Activated CD8-positive, alpha-beta memory T cell treated with anti-CD3 and anti-CD28 coated beads, Interleukin-2, amount 50 U/mL, for 24 hours (primary cell): ENCODE results near the gene MCF2L.

Experiments used
- DNase-seq: peaks from one replicate; pipeline ENCODE4 v3.0.0-alpha.2; 2020; ENCODE audit errors: extremely low read depth

MCF2L gene

DNA sequence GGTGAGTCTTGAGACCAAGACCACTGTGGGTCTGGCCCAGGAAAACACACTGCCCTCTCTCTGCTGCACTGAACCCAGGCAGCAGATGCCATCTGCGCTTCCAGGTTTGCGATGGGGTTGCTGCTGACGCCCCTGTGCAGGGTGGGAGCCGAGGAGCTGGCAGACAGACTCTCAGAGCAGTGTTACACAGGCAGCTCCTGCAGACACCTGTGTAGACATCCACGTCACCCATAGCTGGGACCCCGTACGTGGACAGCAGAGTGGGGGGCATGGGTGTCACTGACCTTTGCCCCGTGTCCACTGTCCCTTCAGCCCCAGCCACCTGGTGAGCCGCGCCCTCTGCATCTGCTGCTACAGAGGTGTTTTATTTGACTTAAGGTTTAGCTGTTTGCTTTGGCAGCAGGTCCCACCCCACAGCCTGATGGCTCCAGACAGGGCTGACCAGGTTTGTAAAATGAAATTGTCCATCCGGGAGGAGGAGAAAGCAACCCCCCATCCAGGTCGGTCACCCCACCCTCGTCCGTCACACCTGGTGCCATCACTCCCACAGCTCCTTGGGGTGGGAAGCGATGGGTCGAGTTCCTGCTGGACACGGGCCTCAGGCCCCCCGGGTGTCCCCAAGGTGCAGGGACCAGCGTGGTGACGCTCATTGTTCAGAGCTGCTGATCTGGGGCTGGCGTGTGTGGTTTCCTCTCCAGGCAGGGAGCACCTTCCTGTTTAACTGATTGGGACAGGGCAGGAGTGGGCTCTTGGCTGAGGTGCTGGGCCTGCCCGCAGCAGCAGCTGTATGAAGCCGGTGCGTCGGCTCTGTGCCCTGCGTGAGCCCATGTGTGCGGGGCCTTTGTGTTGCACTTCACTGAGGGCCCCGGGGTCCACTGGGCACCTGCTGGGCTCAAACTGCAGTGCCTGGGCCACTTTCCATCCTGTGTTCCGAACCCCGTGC, 28.4 kb downstream of the MCF2L start:
- DNase-seq: no peak

DNA sequence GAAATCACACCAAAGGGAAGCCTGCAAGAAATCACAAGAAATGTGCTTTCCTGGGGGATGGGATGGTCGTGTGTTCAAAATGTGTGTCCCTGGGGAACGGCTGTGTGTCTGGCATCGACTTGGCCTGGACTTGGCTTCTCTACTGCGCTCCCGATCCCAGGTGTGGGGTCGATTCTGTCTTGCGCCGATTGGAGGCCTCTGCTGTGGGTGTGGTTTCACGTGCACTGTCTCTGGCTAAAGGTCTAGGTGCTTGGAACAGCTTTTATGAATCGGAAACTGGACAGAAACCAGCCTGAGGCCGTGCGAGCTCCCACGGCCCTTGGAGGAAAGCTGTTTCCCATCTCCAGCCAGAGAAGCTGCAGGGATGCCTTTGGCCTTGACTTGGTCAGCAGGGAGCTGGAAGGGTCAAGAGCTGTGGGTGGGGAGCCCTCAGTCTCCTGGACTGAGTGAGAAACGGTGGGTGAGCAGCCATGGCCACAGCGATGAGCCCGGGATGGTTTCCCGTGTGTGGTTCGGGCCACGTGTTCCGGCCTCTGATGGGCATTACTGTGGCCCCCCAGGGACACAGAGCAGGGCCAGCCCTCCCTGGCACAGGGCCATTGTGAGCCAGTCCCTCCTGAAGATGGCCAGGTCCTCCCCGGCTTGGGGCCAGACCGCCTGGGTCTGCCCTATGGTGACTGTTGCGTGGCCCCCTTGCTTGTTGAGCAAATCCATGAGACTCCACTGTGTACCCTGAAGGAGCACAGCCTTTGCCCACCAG, 29.7 kb downstream of the MCF2L start:
- DNase-seq: no peak

DNA sequence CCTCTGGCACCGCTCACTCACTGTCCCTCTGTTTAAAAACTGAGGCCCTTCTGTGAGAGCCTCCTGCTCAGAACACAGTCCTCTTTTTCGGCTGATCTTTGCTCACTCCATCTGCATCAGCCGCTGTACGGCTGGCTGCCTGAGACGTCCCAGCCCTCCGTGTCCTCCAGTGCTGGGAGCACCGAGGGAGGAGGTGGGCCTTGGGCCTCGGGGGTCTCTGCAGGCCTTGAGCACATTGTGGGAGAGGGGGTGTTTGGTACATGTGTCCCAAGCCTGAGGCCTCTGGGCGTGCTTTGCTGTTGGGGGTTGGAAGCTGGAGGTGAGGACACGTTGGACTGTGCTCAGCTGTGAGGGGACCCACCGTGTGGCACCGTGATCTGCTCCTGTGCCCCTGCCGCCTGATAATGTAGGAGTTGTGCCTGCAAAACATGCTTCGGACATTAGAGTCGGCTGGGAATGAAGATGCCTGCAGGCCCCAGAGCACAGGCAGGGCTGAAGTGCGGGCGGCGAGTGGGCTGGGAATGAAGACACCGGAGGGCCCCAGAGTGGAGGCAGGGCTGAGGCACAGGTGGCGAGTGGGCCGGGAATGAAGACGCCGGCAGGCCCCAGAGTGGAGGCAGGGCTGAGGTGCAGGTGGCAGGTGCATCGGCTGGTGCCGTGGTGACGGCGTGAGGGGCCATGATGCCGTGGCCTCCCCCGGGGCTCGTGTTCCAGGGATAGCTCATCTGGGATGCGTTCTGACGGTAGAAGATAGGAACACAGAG, 30.6 kb downstream of the MCF2L start:
- no peak for DNase-seq

DNA sequence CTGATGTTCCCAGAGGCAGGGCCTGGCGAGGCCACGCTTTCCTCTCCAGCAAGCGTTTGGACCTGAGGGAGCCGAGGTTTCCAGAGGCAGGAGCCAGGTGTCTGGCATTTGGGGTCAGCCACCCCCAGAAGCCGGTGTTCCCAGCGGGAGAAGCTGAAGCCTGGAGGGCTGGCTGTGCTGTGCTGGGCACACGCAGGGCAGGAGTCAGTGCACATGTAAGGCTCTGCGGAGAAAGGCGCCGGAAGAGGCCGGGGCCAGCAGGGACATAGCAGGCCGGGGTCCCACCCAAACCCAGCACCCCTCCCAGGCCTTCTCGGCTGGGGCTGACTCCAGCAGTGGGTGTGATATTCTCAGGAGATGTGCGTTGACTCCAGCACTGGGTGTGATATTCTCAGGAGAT, 31.6 kb downstream of the MCF2L start:
- DNase-seq: no peak

DNA sequence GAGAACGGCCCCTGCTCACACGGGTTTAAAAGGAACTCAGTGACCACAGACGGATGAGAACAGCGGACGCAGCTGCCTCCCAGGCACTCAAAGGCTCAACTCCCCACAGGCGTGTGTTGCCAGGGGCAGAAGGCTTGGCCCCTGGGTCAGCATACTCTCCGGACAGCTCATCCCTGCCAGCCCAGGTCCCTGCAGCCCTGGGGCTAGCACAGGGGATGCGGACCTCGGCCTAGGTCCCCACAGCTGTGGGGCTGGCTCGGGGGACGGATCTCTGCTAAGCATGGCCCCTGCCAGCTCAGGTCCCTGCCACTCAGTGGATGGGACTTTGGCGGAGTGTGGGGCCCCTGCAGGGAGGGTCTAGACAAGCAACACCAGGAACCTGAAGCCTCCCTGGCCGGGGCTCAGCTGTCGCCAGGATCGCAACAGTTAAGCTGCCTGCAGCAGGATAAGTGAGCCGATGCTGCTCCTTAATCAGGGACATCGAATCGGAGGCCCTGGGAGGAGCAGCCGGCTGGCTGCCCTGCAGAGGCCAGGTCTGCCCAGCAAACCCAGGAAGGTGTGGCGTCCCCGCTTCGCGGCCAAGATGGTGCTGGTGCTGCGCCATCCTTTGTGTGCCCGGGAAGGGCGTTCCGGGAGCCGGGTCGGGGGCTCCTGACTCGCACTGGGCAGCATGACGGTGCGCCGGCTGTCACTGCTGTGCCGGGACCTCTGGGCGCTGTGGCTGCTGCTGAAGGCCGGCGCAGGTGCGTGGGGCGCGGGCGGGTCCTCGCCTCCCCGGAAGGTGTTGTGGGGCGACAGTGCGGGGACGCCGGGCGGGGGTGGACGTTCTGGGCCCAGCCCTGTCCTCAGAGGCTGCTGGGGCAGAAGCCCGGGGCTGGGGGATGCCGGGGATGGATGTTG, 32.5 kb downstream of the MCF2L start:
- no peak for DNase-seq

DNA sequence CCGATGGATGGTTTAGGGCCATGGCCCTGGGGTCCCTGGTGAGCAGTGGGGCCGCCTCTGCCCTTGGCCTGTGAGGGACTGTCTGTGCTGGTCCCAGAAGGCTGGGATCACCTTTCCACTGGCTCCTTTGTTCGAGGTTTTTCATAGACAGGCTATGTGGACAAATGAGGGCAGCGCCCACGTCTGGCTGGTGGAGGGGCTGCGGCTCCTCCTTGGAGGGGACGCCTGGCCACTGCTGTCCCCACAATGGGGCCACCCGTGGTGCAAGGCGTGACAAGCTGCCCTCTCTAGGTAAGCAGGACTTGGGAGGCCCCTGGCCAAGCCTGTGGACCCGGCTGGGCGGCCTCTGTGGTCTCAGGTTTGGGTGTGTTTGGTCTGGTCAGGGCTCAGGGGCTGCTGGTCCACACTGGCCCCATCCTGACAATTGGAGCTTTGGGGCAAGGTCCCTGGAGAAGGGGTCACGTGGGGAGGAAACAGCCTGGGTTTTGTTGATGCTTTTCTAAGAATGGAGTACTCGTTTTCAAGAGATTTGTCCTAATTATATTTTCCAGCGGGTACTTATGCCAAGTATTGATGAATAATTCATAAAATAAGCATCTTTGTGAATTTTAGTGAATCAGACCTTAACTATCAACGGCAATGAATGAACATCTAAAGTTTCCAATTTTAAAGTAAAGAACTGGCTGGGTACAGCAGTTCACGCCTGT, 33.3 kb downstream of the MCF2L start:
- no peak for DNase-seq

DNA sequence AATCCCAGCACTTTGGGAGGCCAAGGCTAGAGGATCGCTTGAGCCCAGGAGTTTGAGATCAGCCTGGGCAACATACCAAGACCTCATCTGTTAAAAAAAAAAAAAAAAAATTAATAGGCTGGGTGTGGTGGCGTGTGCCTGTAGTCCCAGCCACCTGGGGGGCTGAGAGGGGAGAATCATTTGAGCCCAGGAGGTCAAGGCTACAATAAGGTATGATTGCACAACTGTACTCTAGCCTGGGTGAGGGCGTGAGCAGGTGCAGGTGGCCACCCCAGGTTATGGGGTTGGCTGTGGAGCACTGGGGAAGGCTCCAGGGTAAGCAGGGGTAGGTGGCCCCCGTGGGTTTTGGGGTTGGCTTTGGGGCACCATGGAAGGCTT, 33.9 kb downstream of the MCF2L start:
- no peak for DNase-seq

DNA sequence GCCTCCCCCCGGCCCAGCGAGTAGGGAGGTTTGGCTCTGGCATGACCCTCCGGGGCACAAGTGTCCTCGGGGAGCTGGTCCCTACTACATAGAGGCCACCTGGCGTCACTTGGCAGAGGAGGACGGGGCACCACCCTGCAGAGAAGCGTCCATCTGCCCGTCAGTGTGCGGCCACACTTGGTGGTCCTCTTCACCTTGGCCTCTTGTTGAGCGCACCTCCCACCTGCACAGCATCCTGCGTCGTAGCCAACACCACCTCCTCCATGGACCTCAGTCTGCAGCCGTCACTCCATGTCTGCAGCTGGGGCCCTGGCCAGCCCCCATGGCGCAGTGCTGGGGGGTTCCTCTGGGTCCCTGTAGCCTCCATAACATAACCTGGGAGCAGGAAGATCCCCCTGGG, 35.1 kb downstream of the MCF2L start:
- no peak for DNase-seq

DNA sequence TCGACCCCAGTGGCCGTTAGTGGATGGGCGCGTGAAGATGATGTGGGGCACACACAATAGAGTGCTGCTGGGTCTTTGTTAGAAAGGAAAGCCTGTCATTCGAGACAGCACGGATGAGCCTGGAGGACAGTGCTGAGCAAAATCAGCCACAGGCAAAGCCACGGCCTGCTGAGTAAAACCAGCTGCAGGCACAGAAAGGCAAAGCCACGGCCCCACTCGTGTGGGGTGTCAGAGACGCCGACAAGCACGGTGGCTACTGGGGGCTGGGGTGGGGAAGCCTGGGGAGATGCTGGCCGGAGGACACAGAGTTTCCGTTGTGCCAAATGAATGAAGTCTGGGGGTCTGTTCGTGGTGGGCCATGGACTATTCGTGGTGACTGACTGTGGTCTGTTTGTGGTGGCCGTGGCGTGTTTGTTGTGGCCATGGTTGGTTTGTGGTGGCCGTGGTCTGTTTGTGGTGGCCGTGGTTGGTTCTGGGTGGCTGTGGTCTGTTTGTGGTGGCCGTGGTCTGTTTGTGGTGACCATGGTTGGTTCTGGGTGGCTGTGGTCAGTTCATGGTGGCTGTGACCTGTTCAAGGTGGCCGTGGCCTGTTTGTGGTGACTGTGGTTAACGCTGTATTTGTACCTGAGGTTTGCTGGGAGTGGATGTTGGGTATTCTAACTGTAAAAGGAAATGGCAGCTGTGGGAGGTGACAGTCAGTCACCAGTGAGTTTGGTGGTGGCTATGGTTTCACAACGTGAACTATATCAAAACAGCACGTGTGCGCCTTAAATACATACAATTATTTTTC, 36.3 kb downstream of the MCF2L start:
- DNase-seq: no peak

DNA sequence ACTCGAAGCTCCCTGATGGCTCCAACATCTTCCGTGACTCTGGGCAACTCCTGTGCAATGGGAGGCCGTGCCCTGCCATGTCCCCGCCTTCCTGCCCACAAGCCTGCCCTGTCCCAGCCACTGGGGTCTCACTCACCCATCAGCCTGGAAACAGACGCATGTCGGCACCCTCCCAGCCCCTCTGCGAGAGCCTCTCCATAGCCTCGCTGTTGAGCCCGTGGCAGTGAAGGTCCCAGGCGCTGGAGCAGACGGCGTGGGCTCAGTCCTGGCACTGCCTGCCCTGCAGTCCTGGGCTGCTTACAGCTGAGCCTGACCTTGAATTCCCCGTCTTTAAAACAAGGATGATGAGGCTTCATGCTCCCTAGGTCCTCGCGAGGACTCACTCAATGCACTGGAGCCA, 37.0 kb downstream of the MCF2L start:
- no peak for DNase-seq

DNA sequence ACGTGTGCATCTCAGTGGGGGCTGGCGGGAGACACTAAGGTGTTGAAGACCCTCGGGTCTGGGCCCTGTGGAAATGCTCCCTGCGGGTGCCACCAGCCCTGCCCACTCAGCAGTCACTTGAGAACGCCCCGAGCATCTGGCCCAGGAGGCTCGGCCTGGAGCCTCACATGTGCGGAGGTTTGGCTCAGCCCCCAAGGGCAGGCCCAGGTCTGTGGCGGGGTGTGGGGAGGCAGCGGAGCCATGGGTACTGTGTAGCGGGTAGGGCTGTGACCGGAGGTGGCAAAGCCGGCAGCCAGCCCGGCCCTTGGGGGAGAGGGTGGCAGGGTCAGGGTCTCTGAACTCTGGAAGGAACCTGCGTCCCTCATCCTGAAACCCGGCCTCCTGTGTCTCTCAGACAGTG, 37.6 kb downstream of the MCF2L start:
- no peak for DNase-seq

DNA sequence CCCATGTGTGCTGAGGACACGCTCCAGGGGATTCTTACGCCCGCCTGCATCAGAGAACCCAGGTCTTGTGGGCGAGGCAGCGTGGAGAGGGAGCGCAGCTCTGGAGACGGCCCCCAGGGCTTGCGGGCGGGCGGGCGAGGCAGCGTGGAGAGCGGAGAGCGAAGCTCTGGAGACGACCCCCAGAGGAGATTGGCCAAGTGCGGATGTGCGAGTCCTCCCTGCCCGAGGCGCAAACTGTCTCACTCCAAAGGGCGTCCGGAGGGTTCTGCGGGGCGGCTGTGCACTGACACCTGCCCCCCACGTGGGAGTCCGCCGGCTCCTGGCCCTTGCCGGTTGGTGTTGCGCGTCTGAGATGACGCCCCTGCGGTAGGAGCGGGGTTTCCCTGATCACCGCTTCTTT, 39.8 kb downstream of the MCF2L start:
- no peak for DNase-seq

DNA sequence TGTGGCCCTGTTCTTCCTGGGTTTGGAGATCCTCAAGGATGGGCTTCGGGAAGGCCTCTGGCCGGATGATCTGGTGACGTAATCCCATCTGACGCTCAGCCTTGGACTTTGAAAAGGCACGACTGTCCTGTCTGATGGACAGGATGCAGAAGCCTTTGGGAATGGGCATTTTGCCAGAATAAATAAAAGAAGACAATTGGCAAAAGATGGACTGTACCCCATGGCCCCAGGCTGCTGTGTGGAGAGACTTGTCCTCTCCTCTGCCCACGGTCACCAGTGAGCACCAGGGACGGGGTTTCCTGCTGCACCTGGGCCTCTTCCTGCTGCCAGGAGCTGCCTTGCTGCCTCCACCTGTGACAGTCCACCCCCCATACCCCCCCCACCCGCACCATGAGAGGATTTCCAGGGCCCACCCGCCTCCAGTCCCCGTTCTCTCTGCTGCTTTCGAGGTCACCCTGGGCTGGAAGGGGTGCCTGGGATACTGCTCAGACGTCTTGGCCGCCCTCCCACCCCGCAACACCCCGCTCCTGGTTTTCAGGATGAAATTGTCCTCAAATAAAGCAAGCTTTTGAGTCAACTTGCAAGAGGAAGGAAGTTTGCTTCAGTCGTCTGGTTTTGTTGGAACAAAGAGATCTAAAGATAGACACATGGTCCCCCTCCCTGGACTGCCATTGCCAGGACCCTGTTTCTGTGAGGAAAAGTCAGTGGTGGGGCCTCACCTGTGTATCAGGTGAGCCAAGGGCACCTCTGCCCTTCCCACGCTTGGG, 40.9 kb downstream of the MCF2L start:
- DNase-seq: no peak

DNA sequence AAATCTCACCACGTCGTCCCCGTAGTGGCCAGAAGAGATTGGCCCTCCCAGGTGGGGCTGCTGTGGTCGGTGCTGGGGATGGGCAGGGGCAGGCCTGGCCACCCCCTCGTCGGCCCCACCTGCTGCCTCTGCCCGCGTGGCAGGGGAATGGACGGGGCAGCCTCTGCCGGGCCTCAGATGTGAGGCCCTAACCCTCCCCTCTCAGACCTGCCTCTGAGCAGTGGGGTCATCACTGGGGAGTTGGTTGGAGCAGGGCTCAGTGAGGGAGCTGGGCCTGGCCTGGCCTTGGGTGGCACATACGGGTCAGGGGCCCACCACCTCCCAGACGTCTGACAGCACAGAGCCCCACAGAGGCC, 41.5 kb downstream of the MCF2L start:
- DNase-seq: no peak

DNA sequence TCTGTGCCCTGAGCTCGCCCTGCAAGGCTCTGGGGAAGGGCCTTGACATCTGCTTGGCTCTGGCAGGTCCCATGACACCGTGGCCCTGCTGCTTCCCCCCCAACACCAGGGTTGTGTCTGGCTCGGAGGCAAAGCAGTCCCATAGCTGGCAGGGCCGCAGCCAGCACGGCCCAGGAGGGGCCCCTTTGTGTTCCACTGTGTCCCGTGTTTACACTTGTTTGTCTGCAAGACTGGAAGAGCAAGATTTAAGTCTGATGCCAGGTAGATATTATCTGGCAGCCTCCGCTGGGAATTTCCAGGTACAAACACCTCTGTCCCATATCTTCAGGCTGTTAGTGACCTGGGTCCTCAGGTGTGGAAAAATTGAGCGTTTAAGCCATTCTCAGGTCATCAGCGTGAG, 44.3 kb downstream of the MCF2L start:
- DNase-seq: no peak

DNA sequence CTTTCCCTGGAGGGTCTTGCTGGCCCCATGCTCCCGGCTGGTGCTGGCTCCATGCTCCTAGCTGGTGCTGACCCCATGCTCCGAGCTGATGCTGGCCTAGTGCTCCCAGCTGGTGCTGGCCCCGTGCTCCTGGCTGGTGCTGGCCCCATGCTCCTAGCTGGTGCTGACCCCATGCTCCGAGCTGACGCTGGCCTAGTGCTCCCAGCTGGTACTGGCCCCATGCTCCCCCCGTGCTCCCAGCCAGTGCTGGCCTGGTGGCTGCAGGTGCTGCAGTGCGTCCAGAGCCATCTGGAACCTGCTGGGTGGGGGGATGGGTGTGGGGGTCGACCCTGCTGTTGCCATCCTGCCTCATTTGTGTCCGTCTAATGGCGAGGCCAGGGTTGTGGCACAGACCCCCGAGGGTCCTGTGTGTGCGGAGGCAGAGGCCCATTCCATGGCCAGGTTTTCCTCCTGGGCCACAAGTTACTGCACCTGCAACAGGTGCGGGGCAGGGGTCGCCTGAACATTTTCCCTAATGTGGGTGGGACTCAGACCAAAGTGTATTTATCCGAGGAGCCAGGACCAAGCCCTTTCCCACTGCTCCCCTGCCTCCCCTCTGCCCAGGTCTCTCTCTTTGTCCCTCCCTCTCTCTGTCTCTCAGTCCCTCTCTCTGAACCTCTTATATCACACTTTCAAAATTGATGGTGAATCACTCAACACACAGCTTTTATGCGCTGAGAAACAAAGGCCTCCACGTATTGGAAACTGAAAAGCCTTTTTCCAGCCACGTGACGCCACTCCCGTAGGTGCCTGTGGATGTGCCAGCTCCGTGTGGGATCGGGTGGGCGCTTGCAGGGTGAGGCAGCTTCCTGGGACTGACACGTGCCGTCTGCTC, 45.1 kb downstream of the MCF2L start:
- DNase-seq: no peak

DNA sequence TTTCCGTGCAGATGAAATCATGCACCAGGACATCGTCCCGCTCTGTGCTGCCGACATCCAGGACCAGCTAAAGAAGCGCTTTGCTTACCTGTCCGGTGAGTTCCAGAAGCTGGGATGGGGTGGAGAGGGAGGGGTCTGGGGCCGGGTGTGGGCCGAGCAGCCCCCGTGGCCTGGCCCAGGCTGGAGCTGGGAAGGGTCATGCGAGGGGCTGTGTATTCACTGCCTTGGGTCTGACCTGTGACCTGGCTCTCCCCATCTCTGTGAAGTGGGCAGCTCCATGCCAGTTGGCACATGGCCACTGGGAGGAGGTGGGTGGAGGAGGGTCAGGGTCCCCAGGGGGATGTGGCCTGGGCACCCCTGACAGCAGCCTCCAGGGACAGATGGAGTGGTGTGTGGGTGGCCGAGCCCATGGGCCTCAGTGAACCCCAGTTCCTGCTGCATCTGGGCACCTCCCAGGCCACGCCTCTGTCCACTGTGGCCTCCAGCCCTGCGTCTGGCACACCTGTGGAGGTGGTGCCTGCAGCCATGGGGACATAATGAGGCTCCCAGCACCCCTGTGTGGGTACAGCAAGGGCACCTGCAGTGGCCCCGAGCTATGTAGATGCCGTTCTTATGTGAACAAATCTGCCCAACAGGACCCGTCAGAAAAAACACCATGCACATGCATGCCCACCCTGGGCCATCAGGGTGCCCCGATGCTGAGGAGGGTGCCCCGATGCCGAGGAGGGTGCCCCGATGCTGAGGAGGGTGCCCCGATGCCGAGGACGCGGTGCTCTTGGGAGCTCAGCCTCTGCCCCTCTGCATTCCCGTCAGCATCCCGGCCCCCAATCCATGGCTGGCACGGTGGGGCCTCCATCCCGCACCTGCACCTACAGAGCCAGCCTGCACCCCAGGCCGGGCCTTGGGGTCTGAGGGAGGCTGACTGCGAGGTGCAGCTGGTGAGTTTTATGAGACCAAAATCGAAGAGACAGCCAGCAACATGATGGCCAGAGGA, 46.0 kb downstream of the MCF2L start:
- no peak for DNase-seq
